GM23338 (cell line): ENCODE measurements around the gene FRMD4A. TPM values are rescaled to one million over a fixed set of nuclear protein-coding genes. Genes with fewer than 3 reads are reported as not detected.

ENCODE experiments used
- ATAC-seq: fragments of 200-7000 bp; cut with Tn5 transposase; 3 replicates; pipeline ENCODE4 v1.9.1; 2020
- DNase-seq: peaks from one replicate; pipeline ENCODE4 v3.0.0-alpha.2; 2015; ENCODE audit warnings: low spot score
- H2AFZ ChIP-seq: fragments of 200-600 bp; sonication (generic); 2 replicates; pipeline ENCODE4 v1.8.0; 2016; ENCODE audit warnings: antibody characterized with exemption, mild to moderate bottlenecking, moderate library complexity
- H3F3A ChIP-seq: fragments of 200-600 bp; sonication (generic); replicated peaks from 2 replicates; pipeline ENCODE4 v1.8.0; 2017; ENCODE audit warnings: antibody characterized with exemption, mixed run types, low read depth
- H3K27ac ChIP-seq: fragments of 200-600 bp; sonication (generic); 2 replicates; pipeline ENCODE4 v1.6.1; 2016; ENCODE audit warnings: low read depth
- H3K27me3 ChIP-seq: fragments of 200-600 bp; sonication (generic); 2 replicates; pipeline ENCODE4 v1.8.0; 2016; ENCODE audit warnings: mild to moderate bottlenecking, mixed run types, moderate library complexity; ENCODE audit not compliant: insufficient read depth
- H3K36me3 ChIP-seq: fragments of 200-600 bp; sonication (generic); 2 replicates; pipeline ENCODE4 v1.8.0; 2016; ENCODE audit warnings: mild to moderate bottlenecking; ENCODE audit not compliant: insufficient read depth
- H3K4me1 ChIP-seq: fragments of 200-600 bp; sonication (generic); 2 replicates; pipeline ENCODE4 v1.8.0; 2016; ENCODE audit warnings: mild to moderate bottlenecking, moderate library complexity; ENCODE audit not compliant: insufficient read depth
- H3K4me2 ChIP-seq: fragments of 200-600 bp; sonication (generic); 2 replicates; pipeline ENCODE4 v1.7.1; 2017; ENCODE audit warnings: mixed run types
- H3K4me3 ChIP-seq: fragments of 200-600 bp; sonication (generic); 2 replicates; pipeline ENCODE4 v1.6.1; 2016; ENCODE audit warnings: mixed run types
- H3K79me2 ChIP-seq: fragments of 200-600 bp; sonication (generic); replicated peaks from 2 replicates; pipeline ENCODE4 v1.8.0; 2017; ENCODE audit warnings: mild to moderate bottlenecking; ENCODE audit not compliant: insufficient read depth
- H3K9me2 ChIP-seq: fragments of 200-600 bp; sonication (generic); 2 replicates; pipeline ENCODE4 v1.8.0; 2017; ENCODE audit not compliant: insufficient read depth
- H4K20me1 ChIP-seq: fragments of 200-600 bp; sonication (generic); replicated peaks from 2 replicates; pipeline ENCODE4 v1.8.0; 2017; ENCODE audit warnings: mild to moderate bottlenecking; ENCODE audit not compliant: insufficient read depth
- H3K27ac Mint-ChIP-seq: 2 replicates; pipeline ENCODE4 v1.8.0; 2020; ENCODE audit warnings: inconsistent platforms, mild to moderate bottlenecking, moderate library complexity, mixed read lengths
- H3K27me3 Mint-ChIP-seq: 3 replicates; pipeline ENCODE4 v1.8.0; 2022; ENCODE audit warnings: low read depth, mild to moderate bottlenecking, moderate library complexity, mixed read lengths, inconsistent platforms; ENCODE audit not compliant: insufficient read depth, poor library complexity
- H3K36me3 Mint-ChIP-seq: 3 replicates; pipeline ENCODE4 v1.8.0; 2021; ENCODE audit warnings: low read depth, mild to moderate bottlenecking, inconsistent platforms, moderate library complexity, mixed read lengths
- H3K4me1 Mint-ChIP-seq: 3 replicates; pipeline ENCODE4 v1.8.0; 2020; ENCODE audit warnings: mild to moderate bottlenecking, inconsistent platforms, mixed read lengths
- H3K4me3 Mint-ChIP-seq: 3 replicates; pipeline ENCODE4 v1.8.0; 2021; ENCODE audit warnings: moderate library complexity, mild to moderate bottlenecking, inconsistent platforms, mixed read lengths
- H3K9me3 Mint-ChIP-seq: 3 replicates; pipeline ENCODE4 v1.8.0; 2020; ENCODE audit warnings: moderate library complexity, mild to moderate bottlenecking, inconsistent platforms, mixed read lengths
- ETS1 ChIP-seq: IDR thresholded peaks from 2 replicates; pipeline ENCODE4 v1.6.1; 2016; ENCODE audit warnings: antibody characterized with exemption
- JUNB ChIP-seq: IDR thresholded peaks from one replicate; pipeline ENCODE4 v1.6.1; 2016; ENCODE audit warnings: antibody characterized with exemption; ENCODE audit not compliant: unreplicated experiment
- NANOG ChIP-seq: IDR thresholded peaks from 2 replicates; pipeline ENCODE4 v1.6.1; 2016; ENCODE audit warnings: antibody characterized with exemption, borderline replicate concordance
- ZNF462 ChIP-seq: fragments of 250-450 bp; sonication (Bioruptor Pico); IDR thresholded peaks from 2 replicates; pipeline ENCODE4 v1.5.0; 2020; ENCODE audit warnings: mild to moderate bottlenecking, moderate library complexity
- polyA plus RNA-seq: library from polyadenylated mRNA; unstranded; fragments of >200 nt; fragmentation: Nextera tagmentation; extraction: Ambion mirVana; gene quantifications from 2 replicates; pipeline ENCODE4 v1.2.1, GENCODE V29; 2016
- total RNA-seq: library from RNA; depleted of rRNA; stranded (reverse); fragments of >200 nt; shearing (Covaris generic); gene quantifications from 2 replicates; pipeline ENCODE4 v1.2.3, GENCODE V29; 2014

FRMD4A gene
- total and polyA plus RNA-seq, 2 experiments from 2014 or later: 14.0 to 20.1 TPM

- H3K4me1 ChIP-seq: 0 out of 2 replicates have a peak, but pooled peaks cover 7% of the 10 kb centered on the region
- Mint-ChIP-seq H3K36me3 (peaks cover 7% of the 10 kb centered on the region; the same call in 2 of the 3 replicates), H3K27ac (no peak overlapping the region), H3K9me3 (no peaks in the 10 kb centered on the region), H3K4me3 (no peak overlapping the region), H3K27me3 (peaks cover 7% of the 10 kb centered on the region), H3K4me1 (peaks cover 21% of the 10 kb centered on the region)
- no peaks in the 10 kb centered on the region for H3K27me3 ChIP-seq
- TF ChIP-seq ETS1 (no peak), NANOG (no peak), JUNB (no peak), ZNF462 (CRISPR knock-in tag) (no peak)
- H3K9me2 ChIP-seq: no peaks in the 10 kb centered on the region
- H2AFZ ChIP-seq: no peak overlapping the region
- no peak overlapping the region for H3K27ac ChIP-seq
- no peak for DNase-seq
- no peaks in the 10 kb centered on the region for H3K36me3 ChIP-seq
- no peak for ATAC-seq
- no peak overlapping the region for H3K4me3 ChIP-seq
- H3F3A ChIP-seq: no peaks in the 10 kb centered on the region
- no peaks in the 10 kb centered on the region for H4K20me1 ChIP-seq
- H3K79me2 ChIP-seq: no peaks in the 10 kb centered on the region
- H3K4me2 ChIP-seq: no peak overlapping the region
Measured at GRCh38 chr10:13730306-13730652, 600.4 kb downstream of the FRMD4A start.
